PC-3 (cell line): Measurements from ENCODE around the gene HAPLN2. TPM values are rescaled to one million over a fixed set of nuclear protein-coding genes. Genes with fewer than 3 reads are reported as not detected.

Source experiments
- ATAC-seq: fragments of 200-7000 bp; cut with Tn5 transposase; 2 replicates; pipeline ENCODE4 v1.9.1; 2020; ENCODE audit warnings: mild to moderate bottlenecking, moderate library complexity
- BruUV-seq: library from RNA; stranded (reverse); fragments of 400-500 nt; replicated peaks from 2 replicates; lab custom pipeline; 2021; lab: Mats Ljungman, UMichigan
- CTCF ChIA-PET: fragments of 300-600 bp; sonication (Branson Sonifier 250); formaldehyde crosslinking; loops from one replicate; lab custom pipeline; 2022; ENCODE audit warnings: antibody characterized with exemption; lab: Charles Lee
- POLR2A ChIA-PET: fragments of 300-600 bp; sonication (Branson Sonifier 250); formaldehyde crosslinking; loops from one replicate; lab custom pipeline; 2022; ENCODE audit warnings: antibody characterized with exemption; ENCODE audit not compliant: unreplicated experiment; lab: Charles Lee
- DNase-seq: peaks from one replicate; pipeline ENCODE4 v3.0.0-alpha.2; 2015
- H2AFZ ChIP-seq: fragments of 300-600 bp; sonication (generic); 2 replicates; pipeline ENCODE4 v1.6.0; 2016; ENCODE audit warnings: antibody characterized with exemption, low read length
- H3F3A ChIP-seq: fragments of 300-600 bp; sonication (generic); one replicate; pipeline ENCODE4 v1.6.0; 2017; ENCODE audit warnings: antibody characterized with exemption, low read length, control low read depth, mild to moderate bottlenecking; ENCODE audit not compliant: unreplicated experiment
- H3K27ac ChIP-seq: fragments of 300-600 bp; sonication (generic); 2 replicates; pipeline ENCODE4 v1.5.1; 2016; ENCODE audit warnings: mild to moderate bottlenecking, low read length
- H3K27me3 ChIP-seq: fragments of 300-600 bp; sonication (generic); 2 replicates; pipeline ENCODE4 v1.6.1; 2016; ENCODE audit warnings: low read length, mixed read lengths
- H3K36me3 ChIP-seq: fragments of 300-600 bp; sonication (generic); 2 replicates; pipeline ENCODE4 v1.6.1; 2016; ENCODE audit warnings: low read depth, mixed run types, low read length, mixed read lengths
- H3K4me1 ChIP-seq: fragments of 300-600 bp; sonication (generic); 2 replicates; pipeline ENCODE4 v1.5.1; 2016; ENCODE audit warnings: low read length; ENCODE audit not compliant: insufficient read depth
- H3K4me2 ChIP-seq: fragments of 300-600 bp; sonication (generic); 2 replicates; pipeline ENCODE4 v1.6.0; 2016; ENCODE audit warnings: low read length
- H3K4me3 ChIP-seq: fragments of 300-600 bp; sonication (generic); 2 replicates; pipeline ENCODE4 v1.5.1; 2016; ENCODE audit warnings: mild to moderate bottlenecking, low read length, mixed read lengths
- H3K79me2 ChIP-seq: fragments of 300-600 bp; sonication (generic); 2 replicates; pipeline ENCODE4 v1.6.1; 2017; ENCODE audit warnings: low read length, mixed read lengths
- H3K9ac ChIP-seq: fragments of 300-600 bp; sonication (generic); 2 replicates; pipeline ENCODE4 v1.6.0; 2016; ENCODE audit warnings: mild to moderate bottlenecking, low read length
- H3K9me2 ChIP-seq: fragments of 300-600 bp; sonication (generic); replicated peaks from 2 replicates; pipeline ENCODE4 v1.6.1; 2016; ENCODE audit warnings: mixed run types, low read length, mixed read lengths
- H3K9me3 ChIP-seq: fragments of 300-600 bp; sonication (generic); 2 replicates; pipeline ENCODE4 v1.6.1; 2016; ENCODE audit warnings: low read length, mixed read lengths
- H4K20me1 ChIP-seq: fragments of 300-600 bp; sonication (generic); 2 replicates; pipeline ENCODE4 v1.6.1; 2016; ENCODE audit warnings: low read length, mixed read lengths
- EZH2 ChIP-seq: fragments of 300-600 bp; sonication (generic); IDR thresholded peaks from one replicate; pipeline ENCODE4 v1.6.1; 2017; ENCODE audit warnings: antibody characterized with exemption, mild to moderate bottlenecking, low read length; ENCODE audit not compliant: unreplicated experiment
- EZH2phosphoT487 ChIP-seq: fragments of 300-600 bp; sonication (generic); IDR thresholded peaks from 2 replicates; pipeline ENCODE4 v1.6.1; 2018; ENCODE audit warnings: mild to moderate bottlenecking, antibody characterized with exemption, low read length, borderline replicate concordance
- intact Hi-C: fragments of 100-400 bp; cut with micrococcal nuclease; formaldehyde crosslinking; loops from 2 replicates; pipeline ENCODE4 v1.9.0; 2023
- total RNA-seq: library from RNA; depleted of rRNA; stranded (reverse); fragments of >200 nt; gene quantifications from 2 replicates; pipeline ENCODE4 v1.2.3, GENCODE V29; 2014
- TF ChIP-seq, protein P1 (sequence below): fragments of 300-600 bp; sonication (generic); conservative IDR thresholded peaks from 2 replicates; pipeline ENCODE4 v1.5.1; 2017; ENCODE audit warnings: antibody characterized with exemption, low read depth, mild to moderate bottlenecking, low read length

Gene HAPLN2
- total RNA-seq, 1 experiment from 2014 or later = 1.1 TPM

- CTCF ChIA-PET = interaction anchor here (0.5 to 0.8 kb wide), 3 partner anchors 30 to 206 kb away, joined by 3 to 6 read pairs (median 4); no protein-coding TSS in a partner anchor
Measured at GRCh38 chr1:156591432-156592157, 27.6 kb upstream of the HAPLN2 start, which contains the start of gene NAXE. Gene NAXE, plus strand, starts transcription at chr1:156591776. Its CDS starts 29 bp downstream, at chr1:156591805.

GRCh38 chr1:156592158-156592909 is 26.9 kb upstream of the HAPLN2 start:
- Histone ChIP-seq H3K4me1 (peaks cover 16% of the 10 kb centered on the region), H3K27me3 (no peaks in the 10 kb centered on the region), H3K9me2 (no peaks in the 10 kb centered on the region), H2AFZ (peak overlapping the region; percentile 95), H3K9ac (peak overlapping the region; percentile 80), H4K20me1 (no peaks in the 10 kb centered on the region), H3K4me3 (peak overlapping the region; percentile 74), H3K79me2 (peaks cover 13% of the 10 kb centered on the region), H3K4me2 (peak overlapping the region; percentile 92), H3F3A (no peaks in the 10 kb centered on the region), H3K27ac (no peak overlapping the region; the same call in 1 of the 2 replicates), H3K36me3 (peaks cover 38% of the 10 kb centered on the region), H3K9me3 (no peaks in the 10 kb centered on the region)
- ChIA-PET POLR2A (interaction anchor here (0.6 kb wide), 1 partner anchor 127 kb away, joined by 3 read pairs; no protein-coding TSS in a partner anchor), CTCF (interaction anchor here (0.5 to 0.6 kb wide), 2 partner anchors 29 to 207 kb away, joined by 3 to 6 read pairs; no protein-coding TSS in a partner anchor)
- peak; percentile 24 for DNase-seq
- TF ChIP-seq EZH2phosphoT487 = no peak
- intact Hi-C loops = no loop called here
- TSS peak; percentile 46 for BruUV-seq
- no peak; the same call in 1 of the 2 replicates for ATAC-seq

More at GRCh38 chr1:156591432-156592157, 27.6 kb upstream of the HAPLN2 start, which contains the start of gene NAXE:
- H3K79me2 ChIP-seq = peaks cover 13% of the 10 kb centered on the region
- DNase-seq (peak; percentile 71), ATAC-seq (peak; percentile 93)
- H3K9me3 ChIP-seq = no peaks in the 10 kb centered on the region
- peak within 1 kb of the TSS; percentile 92 for H3K4me2 ChIP-seq
- BruUV-seq = no TSS peak
- peak within 1 kb of the TSS; percentile 80 for H3K9ac ChIP-seq
- no peak within 1 kb of the TSS; the same call in 1 of the 2 replicates for H3K27ac ChIP-seq
- POLR2A ChIA-PET = interaction anchor here (0.5 to 0.6 kb wide), 3 partner anchors 91 to 134 kb away, joined by 3 to 4 read pairs (median 3); partner anchors contain the start of gene MEF2D
- H3K4me3 ChIP-seq = peak within 1 kb of the TSS; percentile 74
- peaks cover 16% of the 10 kb centered on the region for H3K4me1 ChIP-seq
- no peaks in the 10 kb centered on the region for H3K27me3 ChIP-seq
- H2AFZ ChIP-seq = peak within 1 kb of the TSS; percentile 95
- intact Hi-C loops = no loop called here
- peaks cover 31% of the 10 kb centered on the region for H3K36me3 ChIP-seq
- no peak for TF ChIP-seq EZH2
- TF ChIP-seq, protein P1, sequence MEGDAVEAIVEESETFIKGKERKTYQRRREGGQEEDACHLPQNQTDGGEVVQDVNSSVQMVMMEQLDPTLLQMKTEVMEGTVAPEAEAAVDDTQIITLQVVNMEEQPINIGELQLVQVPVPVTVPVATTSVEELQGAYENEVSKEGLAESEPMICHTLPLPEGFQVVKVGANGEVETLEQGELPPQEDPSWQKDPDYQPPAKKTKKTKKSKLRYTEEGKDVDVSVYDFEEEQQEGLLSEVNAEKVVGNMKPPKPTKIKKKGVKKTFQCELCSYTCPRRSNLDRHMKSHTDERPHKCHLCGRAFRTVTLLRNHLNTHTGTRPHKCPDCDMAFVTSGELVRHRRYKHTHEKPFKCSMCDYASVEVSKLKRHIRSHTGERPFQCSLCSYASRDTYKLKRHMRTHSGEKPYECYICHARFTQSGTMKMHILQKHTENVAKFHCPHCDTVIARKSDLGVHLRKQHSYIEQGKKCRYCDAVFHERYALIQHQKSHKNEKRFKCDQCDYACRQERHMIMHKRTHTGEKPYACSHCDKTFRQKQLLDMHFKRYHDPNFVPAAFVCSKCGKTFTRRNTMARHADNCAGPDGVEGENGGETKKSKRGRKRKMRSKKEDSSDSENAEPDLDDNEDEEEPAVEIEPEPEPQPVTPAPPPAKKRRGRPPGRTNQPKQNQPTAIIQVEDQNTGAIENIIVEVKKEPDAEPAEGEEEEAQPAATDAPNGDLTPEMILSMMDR = no peak
- no peak for TF ChIP-seq EZH2phosphoT487
- H3F3A ChIP-seq = no peaks in the 10 kb centered on the region
- no peaks in the 10 kb centered on the region for H4K20me1 ChIP-seq
- H3K9me2 ChIP-seq = no peaks in the 10 kb centered on the region

DNA sequence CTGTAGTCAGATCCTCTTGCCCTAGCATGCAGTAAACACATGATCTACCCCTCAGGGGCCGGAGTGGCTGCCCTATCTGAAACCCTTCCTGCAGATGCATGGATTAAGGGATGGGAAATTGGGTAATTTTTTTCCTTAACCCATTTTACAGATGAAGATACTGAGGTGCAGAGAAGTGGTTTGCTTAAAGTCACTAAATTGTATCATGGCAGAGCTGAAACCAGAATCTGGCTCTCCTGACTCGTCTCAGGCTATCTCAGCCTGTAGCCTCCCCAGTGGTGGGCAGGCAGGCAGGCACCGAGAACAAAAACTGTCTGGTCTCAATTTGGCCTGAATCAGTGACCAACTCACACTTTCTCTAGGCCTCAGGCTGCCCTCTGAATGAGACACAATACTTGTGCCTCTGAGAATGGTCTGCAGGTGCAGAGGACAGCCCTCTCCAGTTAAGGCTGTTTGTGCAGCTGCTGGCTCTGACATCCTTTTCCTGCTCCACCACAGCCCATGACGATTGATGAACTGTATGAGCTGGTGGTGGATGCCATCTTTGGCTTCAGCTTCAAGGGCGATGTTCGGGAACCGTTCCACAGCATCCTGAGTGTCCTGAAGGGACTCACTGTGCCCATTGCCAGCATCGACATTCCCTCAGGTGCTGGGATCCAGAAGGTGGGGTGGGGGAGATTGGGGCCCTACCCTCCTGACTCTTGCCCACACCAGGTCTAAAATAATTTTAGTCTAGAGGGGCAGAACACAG is 26.1 kb upstream of the HAPLN2 start:
- Histone ChIP-seq H4K20me1 (no peaks in the 10 kb centered on the region), H3K4me1 (peaks cover 16% of the 10 kb centered on the region), H3K9me2 (no peaks in the 10 kb centered on the region), H3K4me3 (peak overlapping the region; percentile 74; the same call in 1 of the 2 replicates), H3F3A (no peaks in the 10 kb centered on the region), H2AFZ (no peak overlapping the region), H3K36me3 (peaks cover 46% of the 10 kb centered on the region), H3K9me3 (no peaks in the 10 kb centered on the region), H3K27ac (no peak overlapping the region), H3K9ac (no peak overlapping the region), H3K27me3 (no peaks in the 10 kb centered on the region), H3K79me2 (peaks cover 15% of the 10 kb centered on the region), H3K4me2 (peak overlapping the region; percentile 92)
- TF ChIP-seq, protein P1 = no peak
- TF ChIP-seq EZH2 = no peak
- TF ChIP-seq EZH2phosphoT487 = no peak
- no TSS peak for BruUV-seq
- POLR2A ChIA-PET = no interaction called here
- DNase-seq = no peak
- no peak for ATAC-seq
- intact Hi-C loops = no loop called here
- CTCF ChIA-PET = no interaction called here
